ENCODE measurements around the gene NUMB.

NUMB gene

DNA sequence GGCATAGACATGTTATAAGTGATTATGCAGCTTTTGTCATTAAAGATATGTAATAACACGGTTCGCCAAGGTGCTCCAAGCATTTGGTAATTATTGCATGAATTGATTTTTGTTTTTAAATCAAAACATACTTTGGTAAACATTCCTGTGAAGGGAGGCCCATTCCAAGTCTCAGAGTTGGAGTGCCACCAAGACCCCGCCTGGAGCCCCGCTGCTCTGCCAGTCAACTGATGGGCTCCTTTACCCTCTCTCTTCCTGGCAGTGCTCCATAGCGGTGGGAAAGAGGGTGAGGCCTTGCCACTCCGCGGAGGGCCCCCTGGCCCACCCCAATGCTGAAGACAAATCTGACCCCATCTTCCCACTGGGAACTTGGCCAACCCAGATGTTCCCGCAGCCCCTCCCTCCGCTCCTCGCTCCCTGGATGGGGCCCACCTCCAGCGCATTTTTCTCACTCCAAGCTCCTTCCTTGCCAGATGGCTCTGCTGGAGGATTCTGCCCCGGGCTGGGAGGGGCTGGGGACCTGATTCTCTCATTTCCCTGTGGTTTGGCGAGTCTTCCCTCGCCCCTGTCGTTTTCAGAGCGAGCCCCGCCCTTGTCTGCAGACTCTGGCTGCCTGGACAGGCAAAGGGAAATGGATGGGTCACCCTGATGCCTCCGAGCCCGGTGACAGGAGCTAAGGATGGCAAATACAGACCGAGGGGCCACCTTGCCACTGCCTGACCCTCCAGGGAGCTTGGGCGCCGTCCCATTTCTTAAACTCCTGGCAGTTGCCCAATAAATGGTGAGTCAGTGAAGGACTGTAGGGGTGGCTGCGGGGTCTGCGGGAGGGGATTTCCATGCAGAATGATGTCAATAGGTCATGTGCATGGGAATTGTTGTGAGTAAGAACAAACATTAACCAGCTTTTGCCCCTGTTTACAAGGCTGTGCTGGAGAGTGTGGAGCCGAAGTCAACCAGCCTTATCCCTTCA is 230.2 kb downstream of the NUMB start:
- peak; percentile 85 for DNase-seq (ENCODE audit: low read depth)
- peak overlapping the region; percentile 8 for H3K4me3 ChIP-seq (ENCODE audit: low read depth, low read length)
- TF ChIP-seq, protein P1, sequence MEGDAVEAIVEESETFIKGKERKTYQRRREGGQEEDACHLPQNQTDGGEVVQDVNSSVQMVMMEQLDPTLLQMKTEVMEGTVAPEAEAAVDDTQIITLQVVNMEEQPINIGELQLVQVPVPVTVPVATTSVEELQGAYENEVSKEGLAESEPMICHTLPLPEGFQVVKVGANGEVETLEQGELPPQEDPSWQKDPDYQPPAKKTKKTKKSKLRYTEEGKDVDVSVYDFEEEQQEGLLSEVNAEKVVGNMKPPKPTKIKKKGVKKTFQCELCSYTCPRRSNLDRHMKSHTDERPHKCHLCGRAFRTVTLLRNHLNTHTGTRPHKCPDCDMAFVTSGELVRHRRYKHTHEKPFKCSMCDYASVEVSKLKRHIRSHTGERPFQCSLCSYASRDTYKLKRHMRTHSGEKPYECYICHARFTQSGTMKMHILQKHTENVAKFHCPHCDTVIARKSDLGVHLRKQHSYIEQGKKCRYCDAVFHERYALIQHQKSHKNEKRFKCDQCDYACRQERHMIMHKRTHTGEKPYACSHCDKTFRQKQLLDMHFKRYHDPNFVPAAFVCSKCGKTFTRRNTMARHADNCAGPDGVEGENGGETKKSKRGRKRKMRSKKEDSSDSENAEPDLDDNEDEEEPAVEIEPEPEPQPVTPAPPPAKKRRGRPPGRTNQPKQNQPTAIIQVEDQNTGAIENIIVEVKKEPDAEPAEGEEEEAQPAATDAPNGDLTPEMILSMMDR (IDR thresholded peaks at IDR 0.05; ENCODE audit: low read depth, low read length, missing control alignments): no peak
- in situ Hi-C loops (cut with HindIII; ENCODE audit: low sequenced_read_pairs): no loop called here

DNA sequence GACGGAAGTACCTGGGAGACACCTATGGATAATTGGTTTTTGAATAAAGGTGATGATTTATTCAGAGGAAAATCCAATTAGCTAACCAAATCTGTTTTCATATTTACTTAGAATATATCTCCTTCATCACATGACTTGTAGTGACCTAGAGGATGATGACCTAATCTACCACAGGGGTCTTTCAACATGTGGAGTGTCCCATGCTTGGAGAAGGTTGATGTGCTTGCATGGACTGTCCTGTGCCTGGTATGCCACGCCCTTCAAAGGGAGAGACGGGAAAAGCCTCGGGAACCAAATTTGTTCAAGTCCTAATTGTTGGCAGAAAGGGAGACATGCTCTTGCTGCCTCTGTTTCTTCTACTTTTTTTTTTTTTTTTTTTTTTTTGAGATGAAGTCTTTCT is 232.8 kb downstream of the NUMB start:
- DNase-seq (ENCODE audit: low read depth): no peak
- TF ChIP-seq, protein P1 (IDR thresholded peaks at IDR 0.05; ENCODE audit: low read depth, low read length, missing control alignments): no peak
- in situ Hi-C loops (cut with HindIII; ENCODE audit: low sequenced_read_pairs): no loop called here
- no peak overlapping the region for H3K4me3 ChIP-seq (ENCODE audit: low read depth, low read length)

Data from astrocyte of the cerebellum (primary cell).